ENCODE results near the gene RPRD2. TPM values are rescaled to one million over a fixed set of nuclear protein-coding genes. Genes with fewer than 3 reads are reported as not detected.

RPRD2 gene
- total RNA-seq, 1 donor from 2014 or later: 29.6 TPM

GRCh38 chr1:150364231-150365003, 470 bp downstream of the RPRD2 start:
- TF ChIP-seq, protein P1, sequence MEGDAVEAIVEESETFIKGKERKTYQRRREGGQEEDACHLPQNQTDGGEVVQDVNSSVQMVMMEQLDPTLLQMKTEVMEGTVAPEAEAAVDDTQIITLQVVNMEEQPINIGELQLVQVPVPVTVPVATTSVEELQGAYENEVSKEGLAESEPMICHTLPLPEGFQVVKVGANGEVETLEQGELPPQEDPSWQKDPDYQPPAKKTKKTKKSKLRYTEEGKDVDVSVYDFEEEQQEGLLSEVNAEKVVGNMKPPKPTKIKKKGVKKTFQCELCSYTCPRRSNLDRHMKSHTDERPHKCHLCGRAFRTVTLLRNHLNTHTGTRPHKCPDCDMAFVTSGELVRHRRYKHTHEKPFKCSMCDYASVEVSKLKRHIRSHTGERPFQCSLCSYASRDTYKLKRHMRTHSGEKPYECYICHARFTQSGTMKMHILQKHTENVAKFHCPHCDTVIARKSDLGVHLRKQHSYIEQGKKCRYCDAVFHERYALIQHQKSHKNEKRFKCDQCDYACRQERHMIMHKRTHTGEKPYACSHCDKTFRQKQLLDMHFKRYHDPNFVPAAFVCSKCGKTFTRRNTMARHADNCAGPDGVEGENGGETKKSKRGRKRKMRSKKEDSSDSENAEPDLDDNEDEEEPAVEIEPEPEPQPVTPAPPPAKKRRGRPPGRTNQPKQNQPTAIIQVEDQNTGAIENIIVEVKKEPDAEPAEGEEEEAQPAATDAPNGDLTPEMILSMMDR (IDR thresholded peaks at IDR 0.05; ENCODE audit: unreplicated experiment): no peak
- Mint-ChIP-seq H3K27ac (ENCODE audit: unreplicated experiment) (peak overlapping the region; percentile 98), H3K27me3 (ENCODE audit: unreplicated experiment) (peaks cover 6% of the 10 kb centered on the region), H3K36me3 (ENCODE audit: low read depth, unreplicated experiment) (peaks cover 10% of the 10 kb centered on the region), H3K4me3 (ENCODE audit: unreplicated experiment) (peak overlapping the region; percentile 98), H3K4me1 (ENCODE audit: unreplicated experiment) (peaks cover 37% of the 10 kb centered on the region), H3K9me3 (ENCODE audit: unreplicated experiment) (no peaks in the 10 kb centered on the region)
- DNase-seq (ENCODE audit: low spot score): peak; percentile 82

DNA sequence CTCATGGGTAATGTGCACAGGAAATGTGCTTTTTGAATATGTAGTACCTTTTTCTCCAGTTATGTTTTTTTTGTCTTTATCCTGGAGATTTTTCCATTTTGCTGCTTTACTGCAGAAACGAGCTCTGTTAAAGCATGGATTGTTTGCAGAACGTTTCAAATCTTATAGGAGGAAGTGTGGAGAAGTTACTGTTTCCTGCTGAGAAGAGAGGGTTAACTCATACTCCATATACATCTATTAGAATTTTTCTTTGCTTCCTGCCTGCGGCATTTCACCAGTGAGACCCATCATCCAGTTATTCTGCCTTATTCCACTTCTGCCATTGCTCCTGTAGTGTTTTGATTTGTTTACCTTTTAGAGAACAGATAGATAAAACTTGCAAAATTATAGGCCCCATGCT, 2.0 kb downstream of the RPRD2 start:
- no peak for DNase-seq (ENCODE audit: low spot score)
- TF ChIP-seq, protein P1 (IDR thresholded peaks at IDR 0.05; ENCODE audit: unreplicated experiment): no peak
- no peaks in the 10 kb centered on the region for H3K9me3 Mint-ChIP-seq (ENCODE audit: unreplicated experiment)
- peak overlapping the region; percentile 98 for H3K4me3 Mint-ChIP-seq (ENCODE audit: unreplicated experiment)
- peaks cover 6% of the 10 kb centered on the region for H3K27me3 Mint-ChIP-seq (ENCODE audit: unreplicated experiment)
- peaks cover 10% of the 10 kb centered on the region for H3K36me3 Mint-ChIP-seq (ENCODE audit: low read depth, unreplicated experiment)
- peak overlapping the region; percentile 98 for H3K27ac Mint-ChIP-seq (ENCODE audit: unreplicated experiment)
- H3K4me1 Mint-ChIP-seq (ENCODE audit: unreplicated experiment): peaks cover 37% of the 10 kb centered on the region

GRCh38 chr1:150366416-150367296, 2.7 kb downstream of the RPRD2 start:
- H3K27me3 Mint-ChIP-seq (ENCODE audit: unreplicated experiment): peaks cover 6% of the 10 kb centered on the region
- peaks cover 37% of the 10 kb centered on the region for H3K4me1 Mint-ChIP-seq (ENCODE audit: unreplicated experiment)
- no peaks in the 10 kb centered on the region for H3K9me3 Mint-ChIP-seq (ENCODE audit: unreplicated experiment)
- H3K4me3 Mint-ChIP-seq (ENCODE audit: unreplicated experiment): peak overlapping the region; percentile 98
- H3K27ac Mint-ChIP-seq (ENCODE audit: unreplicated experiment): peak overlapping the region; percentile 98
- no peak for DNase-seq (ENCODE audit: low spot score)
- TF ChIP-seq, protein P1 (IDR thresholded peaks at IDR 0.05; ENCODE audit: unreplicated experiment): no peak
- H3K36me3 Mint-ChIP-seq (ENCODE audit: low read depth, unreplicated experiment): peaks cover 10% of the 10 kb centered on the region

DNA sequence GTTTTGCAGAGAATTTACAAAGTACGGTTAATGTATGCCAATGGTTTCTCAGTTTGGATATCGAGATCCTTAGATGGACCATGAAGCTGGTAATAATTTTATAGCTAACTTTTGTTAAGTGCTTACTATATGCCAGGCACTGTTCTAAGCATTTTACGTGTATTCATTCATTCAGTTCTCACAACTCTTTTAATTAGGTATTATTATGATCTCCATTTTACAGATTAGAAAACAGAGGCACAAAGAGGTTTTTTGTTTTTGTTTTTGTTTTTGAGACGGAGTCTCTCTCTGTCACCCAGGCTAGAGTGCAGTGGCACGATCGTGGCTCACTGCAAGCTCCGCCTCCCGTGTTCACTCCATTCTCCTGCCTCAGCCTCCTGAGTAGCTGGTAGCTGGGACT, 7.2 kb downstream of the RPRD2 start:
- TF ChIP-seq, protein P1 (IDR thresholded peaks at IDR 0.05; ENCODE audit: unreplicated experiment): no peak
- no peak overlapping the region for H3K4me3 Mint-ChIP-seq (ENCODE audit: unreplicated experiment)
- peaks cover 2% of the 10 kb centered on the region for H3K27me3 Mint-ChIP-seq (ENCODE audit: unreplicated experiment)
- no peak for DNase-seq (ENCODE audit: low spot score)
- peak overlapping the region; percentile 20 for H3K27ac Mint-ChIP-seq (ENCODE audit: unreplicated experiment)
- H3K36me3 Mint-ChIP-seq (ENCODE audit: low read depth, unreplicated experiment): no peaks in the 10 kb centered on the region
- peaks cover 29% of the 10 kb centered on the region for H3K4me1 Mint-ChIP-seq (ENCODE audit: unreplicated experiment)
- H3K9me3 Mint-ChIP-seq (ENCODE audit: unreplicated experiment): no peaks in the 10 kb centered on the region
